ENCODE data around the gene MS4A7.

DNA sequence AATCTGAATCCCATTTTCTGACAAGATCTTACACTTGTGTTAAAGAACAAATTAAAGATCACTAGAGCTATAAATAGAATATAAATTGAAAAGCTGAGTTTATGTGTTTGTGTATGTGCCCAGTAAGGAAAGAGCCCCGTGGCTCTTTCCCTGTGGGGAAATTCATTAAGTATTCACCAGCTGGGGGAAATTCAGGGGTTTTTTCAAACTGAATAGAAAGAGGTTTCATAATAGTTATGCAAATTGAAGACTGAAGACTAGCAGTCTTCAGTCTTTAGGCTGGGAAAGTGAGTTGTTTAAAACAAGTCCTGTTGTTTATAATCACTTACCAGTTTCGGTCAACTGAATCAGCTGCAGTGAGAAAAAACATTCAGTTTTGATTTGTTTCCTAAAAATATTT is 11.3 kb upstream of the MS4A7 start:
- TF ChIP-seq, protein P1, sequence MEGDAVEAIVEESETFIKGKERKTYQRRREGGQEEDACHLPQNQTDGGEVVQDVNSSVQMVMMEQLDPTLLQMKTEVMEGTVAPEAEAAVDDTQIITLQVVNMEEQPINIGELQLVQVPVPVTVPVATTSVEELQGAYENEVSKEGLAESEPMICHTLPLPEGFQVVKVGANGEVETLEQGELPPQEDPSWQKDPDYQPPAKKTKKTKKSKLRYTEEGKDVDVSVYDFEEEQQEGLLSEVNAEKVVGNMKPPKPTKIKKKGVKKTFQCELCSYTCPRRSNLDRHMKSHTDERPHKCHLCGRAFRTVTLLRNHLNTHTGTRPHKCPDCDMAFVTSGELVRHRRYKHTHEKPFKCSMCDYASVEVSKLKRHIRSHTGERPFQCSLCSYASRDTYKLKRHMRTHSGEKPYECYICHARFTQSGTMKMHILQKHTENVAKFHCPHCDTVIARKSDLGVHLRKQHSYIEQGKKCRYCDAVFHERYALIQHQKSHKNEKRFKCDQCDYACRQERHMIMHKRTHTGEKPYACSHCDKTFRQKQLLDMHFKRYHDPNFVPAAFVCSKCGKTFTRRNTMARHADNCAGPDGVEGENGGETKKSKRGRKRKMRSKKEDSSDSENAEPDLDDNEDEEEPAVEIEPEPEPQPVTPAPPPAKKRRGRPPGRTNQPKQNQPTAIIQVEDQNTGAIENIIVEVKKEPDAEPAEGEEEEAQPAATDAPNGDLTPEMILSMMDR (conservative IDR thresholded peaks at IDR 0.05; ENCODE audit: low read length), result no peak
- TF ChIP-seq EZH2phosphoT487 (IDR thresholded peaks at IDR 0.05; ENCODE audit: borderline replicate concordance, low read depth, low read length), result no peak

Data from OCI-LY7 (cell line).